ENCODE data around the gene EMC1. TPM values are rescaled to one million over a fixed set of nuclear protein-coding genes. Genes with fewer than 3 reads are reported as not detected.

The EMC1 gene
- total and polyA plus RNA-seq, 2 donors (not counting 1 experiment from before 2014, with no cell fraction given), result 33.3 to 78.1 TPM

GRCh38 chr1:19254416-19254815 lies 3.1 kb upstream of the EMC1 start:
- no peak for DNase-seq (ENCODE audit: low read depth in 2 of 2)
- Histone ChIP-seq H3K36me3 (ENCODE audit: control insufficient read depth, insufficient read depth, low read length) (peaks cover 13% of the 10 kb centered on the region), H3K27me3 (ENCODE audit: control insufficient read depth, insufficient read depth, low read length) (no peaks in the 10 kb centered on the region), H2AFZ (ENCODE audit: low read length) (no peak overlapping the region), H3K9ac (ENCODE audit: insufficient read depth, low read length) (no peak overlapping the region), H3K79me2 (ENCODE audit: control insufficient read depth, insufficient read depth, low read length) (peaks cover 58% of the 10 kb centered on the region), H3K27ac (ENCODE audit: insufficient read depth, low read length) (no peak overlapping the region), H4K20me1 (ENCODE audit: control insufficient read depth, extremely low read depth, insufficient read depth, low read length) (no peaks in the 10 kb centered on the region), H3K4me1 (ENCODE audit: control insufficient read depth, extremely low read depth, insufficient read depth, low read length) (peaks cover 6% of the 10 kb centered on the region), H3K9me3 (ENCODE audit: control insufficient read depth, insufficient read depth, low read depth, low read length) (no peaks in the 10 kb centered on the region), H3K4me2 (ENCODE audit: extremely low read depth, insufficient read depth, low read length) (no peak overlapping the region), H3K4me3 (replicated peaks in 1 of 4; ENCODE audit: control extremely low read depth in 1 of 4, insufficient read depth in 1 of 4, low read depth in 3 of 4, low read length in 4 of 4) (no peak overlapping the region)
- TF ChIP-seq CTCF (conservative IDR thresholded peaks at IDR 0.05 in 1 of 2, IDR thresholded peaks at IDR 0.05 in 1 of 2; ENCODE audit: low read depth in 1 of 2, low read length in 2 of 2), result no peak
- no peak for TF ChIP-seq EZH2 (IDR thresholded peaks at IDR 0.05; ENCODE audit: low read length, missing control alignments)

- H3K4me1 ChIP-seq (ENCODE audit: control insufficient read depth, extremely low read depth, insufficient read depth, low read length), result peaks cover 6% of the 10 kb centered on the region
- DNase-seq (ENCODE audit: low read depth in 2 of 2), result no peak
- no peaks in the 10 kb centered on the region for H4K20me1 ChIP-seq (ENCODE audit: control insufficient read depth, extremely low read depth, insufficient read depth, low read length)
- H3K79me2 ChIP-seq (ENCODE audit: control insufficient read depth, insufficient read depth, low read length), result peaks cover 78% of the 10 kb centered on the region
- no peaks in the 10 kb centered on the region for H3K36me3 ChIP-seq (ENCODE audit: control insufficient read depth, insufficient read depth, low read length)
- no peaks in the 10 kb centered on the region for H3K27me3 ChIP-seq (ENCODE audit: control insufficient read depth, insufficient read depth, low read length)
- no peak for TF ChIP-seq CTCF (conservative IDR thresholded peaks at IDR 0.05 in 1 of 2, IDR thresholded peaks at IDR 0.05 in 1 of 2; ENCODE audit: low read depth in 1 of 2, low read length in 2 of 2)
- no peak for TF ChIP-seq EZH2 (IDR thresholded peaks at IDR 0.05; ENCODE audit: low read length, missing control alignments)
- H2AFZ ChIP-seq (ENCODE audit: low read length), result peak overlapping the region; percentile 91
- peak overlapping the region; percentile 87 for H3K27ac ChIP-seq (ENCODE audit: insufficient read depth, low read length)
- peak overlapping the region; percentile 72 to 99 (median 84) for H3K4me3 ChIP-seq (replicated peaks in 1 of 4; ENCODE audit: control extremely low read depth in 1 of 4, insufficient read depth in 1 of 4, low read depth in 3 of 4, low read length in 4 of 4)
- H3K9ac ChIP-seq (ENCODE audit: insufficient read depth, low read length), result peak overlapping the region; percentile 94
- H3K4me2 ChIP-seq (ENCODE audit: extremely low read depth, insufficient read depth, low read length), result peak overlapping the region; percentile 72
- H3K9me3 ChIP-seq (ENCODE audit: control insufficient read depth, insufficient read depth, low read depth, low read length), result no peaks in the 10 kb centered on the region
Observed at GRCh38 chr1:19250629-19251304, 557 bp downstream of the EMC1 start.

- no peak overlapping the region for H2AFZ ChIP-seq (ENCODE audit: low read length)
- H4K20me1 ChIP-seq (ENCODE audit: control insufficient read depth, extremely low read depth, insufficient read depth, low read length), result no peaks in the 10 kb centered on the region
- H3K9me3 ChIP-seq (ENCODE audit: control insufficient read depth, insufficient read depth, low read depth, low read length), result no peaks in the 10 kb centered on the region
- H3K4me1 ChIP-seq (ENCODE audit: control insufficient read depth, extremely low read depth, insufficient read depth, low read length), result no peaks in the 10 kb centered on the region
- H3K27me3 ChIP-seq (ENCODE audit: control insufficient read depth, insufficient read depth, low read length), result no peaks in the 10 kb centered on the region
- peaks cover 2% of the 10 kb centered on the region for H3K79me2 ChIP-seq (ENCODE audit: control insufficient read depth, insufficient read depth, low read length)
- H3K36me3 ChIP-seq (ENCODE audit: control insufficient read depth, insufficient read depth, low read length), result peaks cover 24% of the 10 kb centered on the region
- peak overlapping the region; percentile 51 for H3K27ac ChIP-seq (ENCODE audit: insufficient read depth, low read length)
- peak; percentile 44 to 76 for DNase-seq (ENCODE audit: low read depth in 2 of 2)
- H3K4me3 ChIP-seq (replicated peaks in 1 of 4; ENCODE audit: control extremely low read depth in 1 of 4, insufficient read depth in 1 of 4, low read depth in 3 of 4, low read length in 4 of 4), result no peak overlapping the region
- no peak overlapping the region for H3K4me2 ChIP-seq (ENCODE audit: extremely low read depth, insufficient read depth, low read length)
- TF ChIP-seq EZH2 (IDR thresholded peaks at IDR 0.05; ENCODE audit: low read length, missing control alignments), result no peak
- peak; percentile 89 to 97 for TF ChIP-seq CTCF (conservative IDR thresholded peaks at IDR 0.05 in 1 of 2, IDR thresholded peaks at IDR 0.05 in 1 of 2; ENCODE audit: low read depth in 1 of 2, low read length in 2 of 2)
- H3K9ac ChIP-seq (ENCODE audit: insufficient read depth, low read length), result peak overlapping the region; percentile 26
Observed at GRCh38 chr1:19240673-19241538, 10.4 kb downstream of the EMC1 start.
